ENCODE data around the gene C4B. TPM values are rescaled to one million over a fixed set of nuclear protein-coding genes. Genes with fewer than 3 reads are reported as not detected.
"Not testable (repeated sequence)": the region's sequence is repeated elsewhere in the genome, so short reads cannot be mapped to it uniquely, and the experiment has no call there.

The C4B gene
- total and polyA plus RNA-seq, 2 donors (not counting 1 experiment from before 2014, with no cell fraction given), result 4.7 to 7.4 TPM

DNA sequence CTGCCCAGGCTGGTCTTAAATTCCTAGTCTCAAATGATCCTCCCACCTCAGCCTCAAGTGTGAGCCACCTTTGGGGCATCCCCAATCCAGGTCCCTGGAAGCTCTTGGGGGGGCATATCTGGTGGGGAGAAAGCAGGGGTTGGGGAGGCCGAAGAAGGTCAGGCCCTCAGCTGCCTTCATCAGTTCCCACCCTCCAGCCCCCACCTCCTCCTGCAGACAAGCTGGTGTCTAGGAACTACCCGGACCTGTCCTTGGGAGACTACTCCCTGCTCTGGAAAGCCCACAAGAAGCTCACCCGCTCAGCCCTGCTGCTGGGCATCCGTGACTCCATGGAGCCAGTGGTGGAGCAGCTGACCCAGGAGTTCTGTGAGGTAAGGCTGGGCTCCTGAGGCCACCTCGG lies 24.3 kb downstream of the C4B start:
- WGBS (ENCODE audit: insufficient coverage), result no CpG with 5 or more reads among the region's 5 CpGs
- H3K4me2 ChIP-seq (replicated peaks; ENCODE audit: low read depth, low read length, poor library complexity, severe bottlenecking), result not testable (repeated sequence)

DNA sequence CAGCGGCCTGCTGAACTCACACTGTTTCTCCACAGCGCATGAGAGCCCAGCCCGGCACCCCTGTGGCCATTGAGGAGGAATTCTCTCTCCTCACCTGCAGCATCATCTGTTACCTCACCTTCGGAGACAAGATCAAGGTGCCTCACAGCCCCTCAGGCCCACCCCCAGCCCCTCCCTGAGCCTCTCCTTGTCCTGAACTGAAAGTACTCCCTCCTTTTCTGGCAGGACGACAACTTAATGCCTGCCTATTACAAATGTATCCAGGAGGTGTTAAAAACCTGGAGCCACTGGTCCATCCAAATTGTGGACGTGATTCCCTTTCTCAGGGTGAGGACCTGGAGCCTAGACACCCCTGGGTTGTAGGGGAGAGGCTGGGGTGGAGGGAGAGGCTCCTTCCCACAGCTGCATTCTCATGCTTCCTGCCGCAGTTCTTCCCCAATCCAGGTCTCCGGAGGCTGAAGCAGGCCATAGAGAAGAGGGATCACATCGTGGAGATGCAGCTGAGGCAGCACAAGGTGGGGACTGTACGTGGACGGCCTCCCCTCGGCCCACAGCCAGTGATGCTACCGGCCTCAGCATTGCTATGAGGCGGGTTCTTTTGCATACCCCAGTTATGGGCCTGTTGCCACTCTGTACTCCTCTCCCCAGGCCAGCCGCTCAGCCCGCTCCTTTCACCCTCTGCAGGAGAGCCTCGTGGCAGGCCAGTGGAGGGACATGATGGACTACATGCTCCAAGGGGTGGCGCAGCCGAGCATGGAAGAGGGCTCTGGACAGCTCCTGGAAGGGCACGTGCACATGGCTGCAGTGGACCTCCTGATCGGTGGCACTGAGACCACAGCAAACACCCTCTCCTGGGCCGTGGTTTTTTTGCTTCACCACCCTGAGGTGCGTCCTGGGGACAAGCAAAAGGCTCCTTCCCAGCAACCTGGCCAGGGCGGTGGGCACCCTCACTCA lies 25.0 kb downstream of the C4B start:
- not testable (repeated sequence) for H3K4me3 ChIP-seq (ENCODE audit: control extremely low read depth in 1 of 5, extremely low read depth in 1 of 5, insufficient read depth in 1 of 5, low read depth in 2 of 5, low read length in 4 of 5)

More for the DNA sequence above, 24.3 kb downstream of the C4B start:
- DNase-seq; H3K9me3 Mint-ChIP-seq (ENCODE audit: insufficient read depth); H3K4me3 ChIP-seq (ENCODE audit: control extremely low read depth in 1 of 5, extremely low read depth in 1 of 5, insufficient read depth in 1 of 5, low read depth in 2 of 5, low read length in 4 of 5); H4K20me1 ChIP-seq (ENCODE audit: control insufficient read depth, insufficient read depth, low read length, poor library complexity, severe bottlenecking); ATAC-seq (ENCODE audit: low read depth); H3K79me2 ChIP-seq (ENCODE audit: control insufficient read depth, insufficient read depth, low read length); intact Hi-C loops (cut with micrococcal nuclease); H3K4me1 ChIP-seq (ENCODE audit: control insufficient read depth in 2 of 2, insufficient read depth in 2 of 2, low read length in 2 of 2); H3K27ac Mint-ChIP-seq; H3K4me1 Mint-ChIP-seq; H3K27me3 ChIP-seq (replicated peaks in 1 of 4; ENCODE audit: control extremely low read depth in 1 of 4, control insufficient read depth in 3 of 4, insufficient read depth in 4 of 4, low read length in 3 of 4); H2AFZ ChIP-seq (ENCODE audit: insufficient read depth, low read depth, low read length, poor library complexity, severe bottlenecking); H3K9me3 ChIP-seq (ENCODE audit: control extremely low read depth in 1 of 3, control insufficient read depth in 2 of 3, insufficient read depth in 1 of 3, low read length in 2 of 3); H3K4me3 Mint-ChIP-seq; H3K27me3 Mint-ChIP-seq; H3K9ac ChIP-seq (ENCODE audit: low read length); H3K27ac ChIP-seq (ENCODE audit: low read length in 2 of 2); H3K36me3 ChIP-seq (replicated peaks in 1 of 2; ENCODE audit: control extremely low read depth in 1 of 2, control insufficient read depth in 1 of 2, extremely low read depth in 1 of 2, insufficient read depth in 2 of 2, low read length in 1 of 2); CTCF ChIA-PET; POLR2A ChIA-PET: not testable (repeated sequence)

DNA sequence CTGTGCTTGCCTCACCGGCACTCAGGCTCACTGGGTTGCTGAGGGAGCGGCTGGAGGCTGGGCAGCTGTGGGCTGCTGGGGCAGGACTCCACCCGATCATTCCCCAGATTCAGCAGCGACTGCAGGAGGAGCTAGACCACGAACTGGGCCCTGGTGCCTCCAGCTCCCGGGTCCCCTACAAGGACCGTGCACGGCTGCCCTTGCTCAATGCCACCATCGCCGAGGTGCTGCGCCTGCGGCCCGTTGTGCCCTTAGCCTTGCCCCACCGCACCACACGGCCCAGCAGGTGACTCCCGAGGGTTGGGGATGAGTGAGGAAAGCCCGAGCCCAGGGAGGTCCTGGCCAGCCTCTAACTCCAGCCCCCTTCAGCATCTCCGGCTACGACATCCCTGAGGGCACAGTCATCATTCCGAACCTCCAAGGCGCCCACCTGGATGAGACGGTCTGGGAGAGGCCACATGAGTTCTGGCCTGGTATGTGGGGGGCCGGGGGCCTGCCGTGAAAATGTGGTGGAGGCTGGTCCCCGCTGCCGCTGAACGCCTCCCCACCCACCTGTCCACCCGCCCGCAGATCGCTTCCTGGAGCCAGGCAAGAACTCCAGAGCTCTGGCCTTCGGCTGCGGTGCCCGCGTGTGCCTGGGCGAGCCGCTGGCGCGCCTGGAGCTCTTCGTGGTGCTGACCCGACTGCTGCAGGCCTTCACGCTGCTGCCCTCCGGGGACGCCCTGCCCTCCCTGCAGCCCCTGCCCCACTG lies 25.9 kb downstream of the C4B start:
- H3K79me2 ChIP-seq (ENCODE audit: control insufficient read depth, insufficient read depth, low read length); DNase-seq; H3K9me3 ChIP-seq (ENCODE audit: control extremely low read depth in 1 of 3, control insufficient read depth in 2 of 3, insufficient read depth in 1 of 3, low read length in 2 of 3); H3K4me2 ChIP-seq (replicated peaks; ENCODE audit: low read depth, low read length, poor library complexity, severe bottlenecking); H2AFZ ChIP-seq (ENCODE audit: insufficient read depth, low read depth, low read length, poor library complexity, severe bottlenecking); CTCF ChIA-PET; H3K27ac ChIP-seq (ENCODE audit: low read length in 2 of 2); H3K4me1 ChIP-seq (ENCODE audit: control insufficient read depth in 2 of 2, insufficient read depth in 2 of 2, low read length in 2 of 2); H3K9ac ChIP-seq (ENCODE audit: low read length); H4K20me1 ChIP-seq (ENCODE audit: control insufficient read depth, insufficient read depth, low read length, poor library complexity, severe bottlenecking); H3K36me3 ChIP-seq (replicated peaks in 1 of 2; ENCODE audit: control extremely low read depth in 1 of 2, control insufficient read depth in 1 of 2, extremely low read depth in 1 of 2, insufficient read depth in 2 of 2, low read length in 1 of 2); H3K9me3 Mint-ChIP-seq (ENCODE audit: insufficient read depth); H3K4me3 ChIP-seq (ENCODE audit: control extremely low read depth in 1 of 5, extremely low read depth in 1 of 5, insufficient read depth in 1 of 5, low read depth in 2 of 5, low read length in 4 of 5); H3K27me3 ChIP-seq (replicated peaks in 1 of 4; ENCODE audit: control extremely low read depth in 1 of 4, control insufficient read depth in 3 of 4, insufficient read depth in 4 of 4, low read length in 3 of 4); H3K4me3 Mint-ChIP-seq; H3K27me3 Mint-ChIP-seq; ATAC-seq (ENCODE audit: low read depth); POLR2A ChIA-PET; H3K27ac Mint-ChIP-seq; H3K4me1 Mint-ChIP-seq: not testable (repeated sequence)
- WGBS (ENCODE audit: insufficient coverage), result no CpG with 5 or more reads among the region's 43 CpGs
- intact Hi-C loops (cut with micrococcal nuclease), result loop anchor here (10.0 kb wide), 2 partner anchors 114 to 754 kb away; partner anchors contain the start of genes PPT2 and PRRT1

More for the DNA sequence above, 25.0 kb downstream of the C4B start:
- H3K4me3 Mint-ChIP-seq; H3K9ac ChIP-seq (ENCODE audit: low read length); ATAC-seq (ENCODE audit: low read depth); H3K4me2 ChIP-seq (replicated peaks; ENCODE audit: low read depth, low read length, poor library complexity, severe bottlenecking); H2AFZ ChIP-seq (ENCODE audit: insufficient read depth, low read depth, low read length, poor library complexity, severe bottlenecking); H3K4me1 ChIP-seq (ENCODE audit: control insufficient read depth in 2 of 2, insufficient read depth in 2 of 2, low read length in 2 of 2); H4K20me1 ChIP-seq (ENCODE audit: control insufficient read depth, insufficient read depth, low read length, poor library complexity, severe bottlenecking); H3K9me3 Mint-ChIP-seq (ENCODE audit: insufficient read depth); H3K27ac ChIP-seq (ENCODE audit: low read length in 2 of 2); H3K4me1 Mint-ChIP-seq; H3K27me3 ChIP-seq (replicated peaks in 1 of 4; ENCODE audit: control extremely low read depth in 1 of 4, control insufficient read depth in 3 of 4, insufficient read depth in 4 of 4, low read length in 3 of 4); POLR2A ChIA-PET; H3K9me3 ChIP-seq (ENCODE audit: control extremely low read depth in 1 of 3, control insufficient read depth in 2 of 3, insufficient read depth in 1 of 3, low read length in 2 of 3); H3K27me3 Mint-ChIP-seq; H3K27ac Mint-ChIP-seq; DNase-seq; CTCF ChIA-PET; H3K36me3 ChIP-seq (replicated peaks in 1 of 2; ENCODE audit: control extremely low read depth in 1 of 2, control insufficient read depth in 1 of 2, extremely low read depth in 1 of 2, insufficient read depth in 2 of 2, low read length in 1 of 2); H3K79me2 ChIP-seq (ENCODE audit: control insufficient read depth, insufficient read depth, low read length): not testable (repeated sequence)
- intact Hi-C loops (cut with micrococcal nuclease), result loop anchor here (10.0 kb wide), 2 partner anchors 115 to 755 kb away; partner anchors contain the start of genes PPT2 and PRRT1
- 83% methylated on average over 16 of the region's 24 CpGs for WGBS (ENCODE audit: insufficient coverage)
